GM12865 (cell line): ENCODE data around the gene MEOX1.

ENCODE experiments used
- DNase-seq: peaks from one replicate; pipeline ENCODE4 v3.0.0; 2010; ENCODE audit warnings: low read depth
- H3K4me3 ChIP-seq: 2 replicates; pipeline ENCODE4 v1.5.1; 2011; ENCODE audit warnings: mild to moderate bottlenecking, low read depth, low read length, control low read depth
- TF ChIP-seq, protein P1 (sequence below): IDR thresholded peaks from 2 replicates; pipeline ENCODE4 v1.5.1; 2011; ENCODE audit warnings: low read length, control low read depth, low read depth, inconsistent platforms; ENCODE audit not compliant: insufficient read depth; ENCODE audit errors: missing control alignments

Gene MEOX1

DNA sequence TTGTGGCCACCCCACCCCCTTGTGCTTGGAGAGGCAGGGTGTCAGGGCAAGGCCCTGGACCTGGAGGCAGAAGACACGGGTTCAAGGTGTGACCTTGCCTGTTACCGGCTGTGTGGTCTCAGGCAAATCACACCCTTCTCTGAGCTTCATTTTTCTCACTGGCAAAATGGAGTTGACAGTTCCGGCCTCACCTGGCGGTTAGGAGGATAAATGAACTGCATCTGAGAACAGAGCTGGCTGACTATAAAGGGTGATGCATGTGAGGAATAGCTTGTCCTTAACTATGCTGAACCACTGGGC is 4.2 kb upstream of the MEOX1 start:
- TF ChIP-seq, protein P1, sequence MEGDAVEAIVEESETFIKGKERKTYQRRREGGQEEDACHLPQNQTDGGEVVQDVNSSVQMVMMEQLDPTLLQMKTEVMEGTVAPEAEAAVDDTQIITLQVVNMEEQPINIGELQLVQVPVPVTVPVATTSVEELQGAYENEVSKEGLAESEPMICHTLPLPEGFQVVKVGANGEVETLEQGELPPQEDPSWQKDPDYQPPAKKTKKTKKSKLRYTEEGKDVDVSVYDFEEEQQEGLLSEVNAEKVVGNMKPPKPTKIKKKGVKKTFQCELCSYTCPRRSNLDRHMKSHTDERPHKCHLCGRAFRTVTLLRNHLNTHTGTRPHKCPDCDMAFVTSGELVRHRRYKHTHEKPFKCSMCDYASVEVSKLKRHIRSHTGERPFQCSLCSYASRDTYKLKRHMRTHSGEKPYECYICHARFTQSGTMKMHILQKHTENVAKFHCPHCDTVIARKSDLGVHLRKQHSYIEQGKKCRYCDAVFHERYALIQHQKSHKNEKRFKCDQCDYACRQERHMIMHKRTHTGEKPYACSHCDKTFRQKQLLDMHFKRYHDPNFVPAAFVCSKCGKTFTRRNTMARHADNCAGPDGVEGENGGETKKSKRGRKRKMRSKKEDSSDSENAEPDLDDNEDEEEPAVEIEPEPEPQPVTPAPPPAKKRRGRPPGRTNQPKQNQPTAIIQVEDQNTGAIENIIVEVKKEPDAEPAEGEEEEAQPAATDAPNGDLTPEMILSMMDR, result no peak
- H3K4me3 ChIP-seq, result no peak overlapping the region
- no peak for DNase-seq

DNA sequence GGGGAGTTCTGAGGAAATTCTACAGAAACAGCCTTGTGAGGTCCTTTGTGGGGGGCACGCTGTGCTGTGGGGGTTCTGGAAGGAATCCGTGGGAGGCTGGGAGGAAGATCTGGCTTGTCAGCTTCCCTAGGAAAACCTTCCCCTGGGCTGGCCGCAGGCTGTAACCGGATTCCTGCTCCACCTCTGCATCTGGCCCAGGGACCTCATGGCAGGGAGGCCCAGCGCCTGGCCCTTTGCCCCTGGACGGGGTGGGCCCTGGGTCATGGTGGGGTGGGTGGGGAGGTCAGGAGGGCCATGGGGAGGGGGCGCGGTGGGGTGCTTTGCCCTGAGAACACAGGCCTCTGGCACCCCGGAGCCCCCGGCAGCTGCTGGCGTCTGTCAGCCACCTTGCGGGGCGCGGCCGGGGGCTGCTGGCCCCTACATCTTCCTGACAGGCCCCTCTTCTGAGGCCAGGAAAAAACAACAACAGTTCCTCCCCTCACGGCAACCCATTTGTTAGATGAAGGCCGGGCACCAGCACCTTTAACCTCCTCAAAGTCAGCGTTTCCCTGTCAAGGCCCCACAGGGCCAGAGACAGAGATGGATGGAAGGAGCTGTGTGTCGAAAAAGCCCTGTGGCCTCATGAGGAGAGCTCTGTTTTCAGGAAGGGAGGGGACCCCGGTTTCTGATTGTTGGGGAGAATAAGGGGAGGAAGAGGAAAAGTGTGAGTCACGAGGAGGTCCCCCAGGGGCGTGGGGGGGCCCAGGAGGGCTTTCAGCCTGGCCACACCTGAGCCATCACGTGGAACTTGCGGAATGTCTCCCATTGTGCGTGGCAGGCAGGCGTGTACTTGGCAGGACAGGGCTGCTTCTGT is 3.6 kb upstream of the MEOX1 start:
- no peak for DNase-seq
- TF ChIP-seq, protein P1, result no peak
- no peak overlapping the region for H3K4me3 ChIP-seq

DNA sequence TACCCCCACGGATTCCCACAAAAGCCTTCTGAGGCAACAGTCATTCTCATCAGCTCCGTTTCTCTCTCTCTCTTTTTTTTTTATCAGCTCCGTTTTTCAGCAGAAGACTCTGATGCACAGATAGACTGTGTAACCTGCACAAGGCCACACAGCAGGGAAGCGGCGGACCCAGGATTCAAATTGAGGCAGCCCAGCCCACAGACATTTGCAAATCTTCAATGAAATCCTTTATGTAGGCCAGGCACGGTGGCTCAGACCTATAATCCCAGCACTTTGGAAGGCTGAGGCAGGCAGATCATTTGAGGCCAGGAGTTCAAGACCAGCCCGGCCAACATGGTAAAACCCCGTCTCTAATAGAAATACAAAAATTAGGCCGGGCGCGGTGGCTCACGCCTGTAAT is 2.4 kb upstream of the MEOX1 start:
- TF ChIP-seq, protein P1, result no peak
- no peak overlapping the region for H3K4me3 ChIP-seq
- DNase-seq, result no peak

DNA sequence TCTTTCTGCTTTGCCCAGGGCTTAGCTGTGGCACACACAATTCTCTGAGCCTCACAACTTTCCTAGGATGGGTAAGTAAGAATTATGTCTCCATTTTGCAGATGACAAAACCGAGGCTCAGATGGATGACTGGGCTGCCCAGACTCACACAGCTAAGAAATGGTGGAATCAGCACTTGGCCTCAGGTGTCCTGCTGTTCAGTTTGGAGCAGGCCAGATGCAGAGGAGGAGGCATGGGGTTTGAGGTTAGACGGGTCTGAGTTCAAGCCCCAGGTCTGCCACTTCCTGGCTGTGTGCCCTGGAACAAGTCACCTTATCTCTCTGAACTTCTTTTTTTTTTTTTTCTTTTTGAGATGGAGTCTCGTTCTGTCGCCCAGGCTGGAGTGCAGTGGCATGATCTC is 1.7 kb upstream of the MEOX1 start:
- TF ChIP-seq, protein P1, result no peak
- H3K4me3 ChIP-seq, result no peak overlapping the region
- no peak for DNase-seq

DNA sequence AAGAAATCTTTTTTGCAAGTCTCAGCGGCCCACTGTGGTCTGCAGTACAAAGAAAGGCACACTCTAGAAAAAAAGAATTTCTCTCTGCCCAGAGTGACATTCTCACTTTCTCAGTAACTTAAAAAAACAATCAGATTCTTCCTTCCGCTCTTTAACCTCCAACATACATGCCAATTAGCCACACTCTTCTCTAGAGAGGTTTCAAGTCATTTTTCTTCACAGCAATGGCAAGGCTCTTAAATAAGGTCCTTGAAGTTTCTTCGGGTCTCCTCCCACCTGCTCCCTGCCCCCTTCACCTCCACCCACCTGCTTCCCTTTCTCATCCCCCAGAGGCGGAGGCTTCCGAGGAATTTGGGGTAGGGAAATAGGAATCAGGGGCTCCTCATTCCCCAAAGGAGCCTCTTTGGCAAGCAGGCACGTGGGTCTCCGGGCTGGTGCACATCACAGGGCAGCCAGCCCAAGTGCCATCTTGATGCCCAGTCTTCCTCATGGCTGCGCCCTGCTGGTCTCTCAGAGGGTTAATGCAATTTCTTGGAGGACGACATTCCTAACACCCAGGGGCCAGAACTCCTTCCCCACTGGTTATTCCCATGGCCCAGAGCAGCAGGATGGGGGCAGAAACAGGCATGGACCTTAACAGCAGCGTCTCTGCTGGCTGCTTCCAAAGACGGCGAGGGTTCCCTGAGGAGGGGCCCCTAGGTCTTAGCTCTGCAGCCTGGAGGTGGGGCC is 855 bp upstream of the MEOX1 start:
- peak; percentile 68 for DNase-seq
- no peak overlapping the region for H3K4me3 ChIP-seq
- TF ChIP-seq, protein P1, result no peak

DNA sequence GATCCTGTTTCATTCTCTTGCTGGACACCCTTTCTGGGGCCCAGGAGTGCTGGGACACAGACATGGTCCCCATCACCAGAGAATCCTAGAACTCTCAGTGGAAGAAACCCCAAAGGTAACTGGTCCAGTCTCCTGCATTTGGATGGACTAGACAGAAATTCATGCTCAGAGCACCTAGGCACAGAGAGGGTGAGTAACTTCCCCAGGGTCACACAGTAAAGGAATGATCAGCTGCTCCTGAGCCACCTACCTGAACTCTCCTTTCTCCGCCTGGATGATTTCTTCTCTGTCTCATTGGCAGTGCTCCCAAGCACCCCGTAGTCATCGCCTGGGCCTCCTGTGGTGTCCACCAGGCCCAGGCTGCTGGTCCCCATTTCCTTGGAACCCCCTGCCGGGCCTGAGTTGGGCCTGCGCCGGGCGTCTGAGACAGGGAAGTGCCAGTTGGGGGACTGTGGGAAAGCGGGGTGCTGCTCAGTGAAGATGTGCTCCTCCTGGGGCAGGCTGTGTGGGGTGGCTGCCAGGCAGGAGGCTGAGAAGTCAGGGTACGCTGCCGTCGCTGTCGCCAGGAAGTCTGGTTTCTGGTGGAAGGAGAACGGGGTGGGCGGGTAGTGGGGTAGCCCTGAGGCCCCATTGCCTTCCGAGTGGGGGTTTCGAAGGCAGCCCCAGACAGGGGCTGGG is 767 bp downstream of the MEOX1 start:
- no peak for DNase-seq
- TF ChIP-seq, protein P1, result no peak
- H3K4me3 ChIP-seq, result peak overlapping the region; percentile 13
